HG03378 (cell line): ENCODE results near the gene CDPF1.

Experiments used
- ATAC-seq: cut with Tn5 transposase; IDR thresholded peaks from one replicate; pipeline ENCODE4 v1.9.1; 2021; ENCODE audit warnings: mild to moderate bottlenecking, moderate library complexity; ENCODE audit not compliant: unreplicated experiment

Gene CDPF1

DNA sequence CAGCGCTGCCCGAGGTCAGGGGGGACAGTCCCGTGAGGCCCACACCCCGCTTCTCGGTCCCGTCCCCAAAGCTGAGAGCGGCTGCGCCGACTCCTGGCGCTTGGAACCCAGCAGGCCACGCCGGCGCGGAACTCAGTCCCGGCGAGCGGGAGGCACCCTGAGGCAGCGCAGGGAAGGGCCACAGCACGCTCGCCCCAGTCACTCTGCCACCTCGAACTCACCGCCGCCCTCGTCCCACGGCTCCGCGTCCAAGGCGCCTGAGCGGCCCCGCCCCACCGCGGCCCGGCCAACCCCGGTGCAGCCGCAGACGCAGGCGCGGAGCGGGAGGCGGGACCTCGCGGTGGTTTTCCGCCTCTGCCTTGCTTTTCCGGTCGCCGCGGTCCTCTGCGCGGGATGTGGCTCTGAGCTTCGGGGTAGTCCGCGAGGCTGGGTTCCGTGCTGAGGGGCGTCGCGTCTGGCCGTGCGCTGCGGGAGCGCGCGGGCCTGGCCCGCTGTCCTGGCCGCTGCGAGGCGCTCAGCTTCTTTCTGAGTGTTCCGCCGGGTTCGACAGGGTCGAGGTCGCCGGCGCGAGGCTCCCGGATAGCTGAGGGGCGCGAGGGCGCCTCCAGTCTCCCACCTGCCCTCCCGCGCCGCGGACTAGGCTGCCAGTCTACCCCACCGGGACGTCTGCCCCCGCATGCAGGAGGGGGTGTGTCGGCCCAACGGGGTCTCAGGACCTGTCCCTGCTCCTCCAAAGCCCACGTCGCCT lies at the start of gene CDPF1:
Gene CDPF1 (minus strand): TSS at position 259 of the 748 bp plus-strand sequence. CDS start 2,009 bp downstream, outside the sequence.
- ATAC-seq: peak; percentile 61

- ATAC-seq: no peak
Observed at GRCh38 chr22:46299101-46299500, 49.0 kb upstream of the CDPF1 start.

- ATAC-seq: peak; percentile 3
Observed at GRCh38 chr22:46297151-46297812, 47.2 kb upstream of the CDPF1 start.

DNA sequence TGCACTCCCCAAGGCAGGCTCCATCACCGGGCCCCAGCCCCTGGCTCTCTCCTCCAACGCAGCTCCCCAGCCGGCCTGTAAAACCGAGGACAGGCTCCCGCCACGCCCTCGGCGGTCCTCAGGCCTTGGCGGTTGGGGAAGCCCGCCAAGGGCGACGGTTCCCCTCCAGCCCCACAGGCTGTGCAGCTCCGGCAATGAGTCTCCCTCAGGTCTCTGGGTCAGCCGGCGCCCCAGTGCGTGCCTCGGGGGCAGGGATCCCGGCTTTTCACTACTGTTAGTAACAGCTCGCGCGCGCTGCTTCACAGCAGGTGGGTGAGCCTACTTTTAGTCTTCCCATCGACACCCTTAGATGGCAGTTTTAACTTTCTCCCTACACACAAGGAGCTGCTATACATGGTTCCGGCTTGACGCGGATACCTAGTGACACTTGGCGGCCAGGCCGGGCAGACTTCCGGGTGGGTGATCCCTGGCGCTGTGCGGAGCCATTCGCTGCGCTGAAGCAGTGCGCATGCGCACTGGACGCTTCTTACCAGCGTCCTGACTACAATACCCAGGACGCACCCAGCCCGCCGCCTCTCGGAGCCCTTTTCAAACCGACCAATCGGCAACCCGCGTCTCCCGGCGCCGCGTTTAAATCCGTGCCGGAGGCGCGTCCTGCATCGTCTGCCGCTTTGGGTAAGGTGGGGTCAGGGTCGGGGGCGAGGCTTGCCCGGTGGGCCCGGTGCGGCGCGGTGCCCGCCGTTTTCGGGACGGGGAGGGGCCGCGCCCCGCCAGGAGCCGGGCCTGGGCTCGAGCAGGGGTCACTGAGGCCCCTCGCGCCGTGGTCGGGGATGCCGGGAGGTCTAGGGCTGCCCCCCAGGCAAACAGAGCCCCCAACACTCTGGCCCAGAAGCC lies 46.4 kb upstream of the CDPF1 start, which contains the start of gene GTSE1:
Gene GTSE1 (plus strand): TSS at position 614 of the 894 bp plus-strand sequence. CDS start 531 bp downstream, outside the sequence.
- peak; percentile 87 for ATAC-seq

GRCh38 chr22:46295277-46295971 lies 45.3 kb upstream of the CDPF1 start:
- no peak for ATAC-seq

- no peak for ATAC-seq
Observed at GRCh38 chr22:46294784-46295183, 44.7 kb upstream of the CDPF1 start.

DNA sequence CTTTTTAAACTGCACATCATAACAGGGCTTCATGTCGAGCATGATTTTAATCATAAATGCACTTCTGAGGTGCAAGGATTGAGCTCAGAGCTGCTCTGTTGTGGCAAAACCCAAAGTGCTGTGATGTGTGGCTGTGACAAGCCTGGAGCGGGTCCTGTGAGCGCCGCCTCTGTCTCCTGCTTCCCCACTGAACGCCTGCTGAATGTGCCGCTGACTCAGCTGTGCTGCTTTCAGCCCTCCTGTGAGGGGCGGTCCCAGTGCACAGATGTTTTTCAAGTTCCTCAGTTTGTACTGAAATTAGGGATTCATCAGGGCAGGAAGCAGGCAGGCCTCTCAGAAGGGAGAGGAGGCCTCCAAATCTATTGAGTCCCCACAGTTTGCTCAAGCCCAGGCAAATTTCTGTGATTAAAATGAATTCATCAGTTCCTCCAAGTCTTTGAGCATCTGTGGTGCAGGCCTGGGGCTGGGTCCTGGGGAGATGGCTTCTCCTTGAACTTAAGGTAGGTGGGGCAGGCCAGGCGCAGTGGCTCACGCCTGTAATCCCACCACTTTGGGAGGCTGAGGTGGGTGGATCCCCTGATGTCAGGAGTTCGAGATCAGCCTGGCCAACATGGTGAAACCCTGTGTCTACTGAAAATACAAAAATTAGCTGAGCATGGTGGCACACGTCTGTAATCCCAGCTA lies 43.6 kb upstream of the CDPF1 start:
- no peak for ATAC-seq

DNA sequence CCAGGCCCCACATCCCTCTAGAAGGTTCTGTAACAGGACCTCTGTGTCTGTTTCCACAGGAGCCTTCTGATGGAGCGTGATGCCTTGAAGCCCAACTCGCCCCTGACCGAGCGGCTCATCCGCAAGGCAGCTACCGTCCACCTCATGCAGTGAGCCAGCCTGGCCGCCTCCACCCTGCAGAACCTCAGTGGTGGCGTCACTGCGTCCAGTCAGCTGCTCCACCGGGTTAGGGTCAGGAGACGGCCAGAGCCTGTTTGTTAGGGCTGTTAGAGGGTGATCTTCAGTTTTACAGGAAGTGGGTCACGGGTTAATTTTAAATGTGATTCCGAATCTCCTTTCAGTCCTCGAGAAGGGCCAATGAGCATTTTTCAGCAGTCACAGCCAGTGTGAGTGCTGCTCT lies 42.6 kb upstream of the CDPF1 start:
- no peak for ATAC-seq

GRCh38 chr22:46292173-46292572 lies 42.1 kb upstream of the CDPF1 start:
- ATAC-seq: no peak

GRCh38 chr22:46290843-46291785 lies 41.0 kb upstream of the CDPF1 start:
- ATAC-seq: no peak

DNA sequence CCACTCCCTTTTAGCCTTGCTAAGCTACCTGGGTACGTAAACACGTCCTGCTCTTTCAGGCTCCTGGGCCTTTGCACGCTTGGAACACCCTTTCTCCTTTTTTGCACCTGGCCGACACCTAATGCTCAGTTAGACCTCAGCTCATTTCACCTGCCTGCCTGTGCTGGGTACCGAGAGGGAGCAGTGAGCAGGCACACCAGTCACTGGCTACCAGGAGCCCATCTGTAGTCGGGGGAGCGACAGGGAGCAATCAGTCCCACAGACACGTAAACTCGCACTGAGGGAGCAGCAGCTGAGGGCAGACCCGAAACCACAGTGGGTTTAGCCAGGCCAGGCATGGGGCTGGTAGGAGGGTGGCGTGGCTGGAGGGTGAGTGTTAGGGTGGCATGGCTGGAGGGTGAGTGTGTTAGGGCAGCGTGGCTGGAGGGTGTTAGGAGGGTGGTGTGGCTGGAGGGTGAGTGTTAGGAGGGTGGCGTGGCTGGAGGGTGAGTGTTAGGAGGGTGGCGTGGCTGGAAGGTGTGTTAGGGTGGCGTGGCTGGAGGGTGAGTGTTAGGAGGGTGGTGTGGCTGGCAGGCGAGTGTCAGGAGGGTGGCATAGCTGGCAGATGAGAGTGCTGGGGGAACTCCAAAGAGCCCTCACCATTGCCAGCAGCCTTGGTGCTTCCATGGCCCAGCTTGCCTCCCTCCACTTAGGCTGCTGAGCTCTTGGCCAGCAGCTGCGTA lies 40.2 kb upstream of the CDPF1 start:
- ATAC-seq: no peak

DNA sequence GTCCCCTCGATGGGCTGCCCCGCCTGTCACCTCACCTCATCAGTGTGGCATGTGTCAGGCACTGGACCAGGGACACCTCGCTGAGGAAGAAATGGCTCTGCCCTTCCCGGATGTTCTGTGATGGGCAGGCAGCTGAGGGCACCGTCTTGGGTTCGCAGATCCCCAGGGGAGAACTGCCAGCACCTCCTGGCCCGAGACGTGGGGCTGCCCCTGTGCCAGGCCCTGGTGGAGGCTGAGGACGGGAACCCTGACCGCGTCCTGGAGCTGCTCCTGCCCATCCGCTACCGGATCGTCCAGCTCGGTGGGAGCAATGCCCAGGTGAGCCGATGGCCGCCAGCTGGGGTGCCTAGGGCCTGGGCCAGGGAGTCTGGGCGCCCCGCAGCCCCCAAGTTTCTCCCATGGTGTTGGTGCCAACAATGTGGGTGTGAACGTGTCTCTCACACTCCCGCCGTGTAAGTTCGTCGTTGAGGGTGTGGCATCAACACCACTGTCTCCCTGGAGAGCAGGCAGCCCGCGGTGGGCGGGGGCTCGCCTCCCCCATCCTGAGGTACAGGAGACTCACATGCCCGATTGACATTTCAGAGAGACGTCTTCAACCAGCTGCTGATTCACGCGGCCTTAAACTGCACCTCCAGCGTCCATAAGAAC lies 39.3 kb upstream of the CDPF1 start:
- ATAC-seq: no peak

DNA sequence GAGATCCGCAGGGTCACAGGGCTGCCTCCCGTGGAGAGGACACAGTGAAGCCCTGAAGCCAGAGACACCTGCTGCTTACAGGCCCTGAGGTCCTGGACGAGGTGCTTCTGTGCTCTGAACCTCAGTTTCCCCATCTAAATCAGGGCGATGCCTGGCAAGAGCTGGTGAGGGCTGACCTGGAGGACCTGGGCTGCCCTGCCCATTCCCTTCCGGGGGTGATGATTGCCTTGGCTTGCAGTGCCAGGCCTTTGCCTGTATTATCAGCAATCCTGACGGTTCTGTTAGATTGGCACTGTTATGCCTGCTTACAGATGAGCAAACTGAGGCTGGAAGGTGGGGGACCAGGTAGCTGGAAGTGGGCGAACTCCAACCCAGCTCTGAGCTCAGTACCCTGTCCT lies 38.8 kb upstream of the CDPF1 start:
- no peak for ATAC-seq

- ATAC-seq: no peak
Observed at GRCh38 chr22:46287873-46288751, 38.0 kb upstream of the CDPF1 start.

GRCh38 chr22:46286941-46287872 lies 37.1 kb upstream of the CDPF1 start:
- no peak for ATAC-seq

DNA sequence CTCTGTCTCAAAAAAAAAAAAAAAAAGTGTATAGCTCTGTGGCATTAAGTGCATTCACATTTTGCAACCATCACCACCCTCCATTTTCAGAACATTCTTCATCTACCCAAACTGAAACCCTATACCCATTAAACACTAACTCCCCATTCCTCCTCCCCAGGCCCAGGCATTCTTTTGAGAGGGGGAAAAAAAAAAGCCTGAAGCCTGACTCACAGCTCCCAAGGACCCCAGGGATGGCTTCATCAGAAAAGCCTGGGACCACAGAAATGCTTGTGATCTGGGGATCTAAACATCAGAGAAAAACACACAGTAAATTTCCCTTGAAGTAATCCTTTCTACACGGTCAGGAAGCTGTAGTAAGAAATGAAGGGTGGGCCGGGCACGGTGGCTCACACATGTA lies 35.9 kb upstream of the CDPF1 start:
- no peak for ATAC-seq
